Progenitor cell of endocrine pancreas (in vitro differentiated cells): ENCODE measurements around the gene DIRAS2. TPM values are rescaled to one million over a fixed set of nuclear protein-coding genes. Genes with fewer than 3 reads are reported as not detected.

ENCODE experiments used
- DNase-seq: peaks from one replicate; pipeline ENCODE4 v3.0.0; 2021; ENCODE audit warnings: low spot score; ENCODE audit not compliant: unreplicated experiment
- H3K27ac Mint-ChIP-seq: 2 replicates; pipeline ENCODE4 v1.8.0; 2021; ENCODE audit warnings: mild to moderate bottlenecking, moderate library complexity, mixed read lengths
- H3K27me3 Mint-ChIP-seq: 2 replicates; pipeline ENCODE4 v1.8.0; 2021; ENCODE audit warnings: mixed read lengths
- H3K36me3 Mint-ChIP-seq: 2 replicates; pipeline ENCODE4 v1.8.0; 2022; ENCODE audit warnings: mixed read lengths; ENCODE audit not compliant: insufficient read depth
- H3K4me1 Mint-ChIP-seq: 2 replicates; pipeline ENCODE4 v1.8.0; 2021; ENCODE audit warnings: low read depth, mixed read lengths
- H3K4me3 Mint-ChIP-seq: 2 replicates; pipeline ENCODE4 v1.8.0; 2021; ENCODE audit warnings: low read depth, mild to moderate bottlenecking, moderate library complexity, mixed read lengths
- H3K9me3 Mint-ChIP-seq: 2 replicates; pipeline ENCODE4 v1.8.0; 2021; ENCODE audit warnings: low read depth, mixed read lengths
- total RNA-seq: library from RNA; stranded (reverse); gene quantifications from 2 replicates; pipeline ENCODE4 v1.2.1, GENCODE V29; 2021
- TF ChIP-seq, protein P1 (sequence below): fragments of 200-600 bp; sonication (generic); IDR thresholded peaks from one replicate; pipeline ENCODE4 v1.5.0; 2021; ENCODE audit warnings: antibody characterized with exemption, mild to moderate bottlenecking; ENCODE audit not compliant: unreplicated experiment

The DIRAS2 gene
- total RNA-seq, 1 donor from 2014 or later: not detected

DNA sequence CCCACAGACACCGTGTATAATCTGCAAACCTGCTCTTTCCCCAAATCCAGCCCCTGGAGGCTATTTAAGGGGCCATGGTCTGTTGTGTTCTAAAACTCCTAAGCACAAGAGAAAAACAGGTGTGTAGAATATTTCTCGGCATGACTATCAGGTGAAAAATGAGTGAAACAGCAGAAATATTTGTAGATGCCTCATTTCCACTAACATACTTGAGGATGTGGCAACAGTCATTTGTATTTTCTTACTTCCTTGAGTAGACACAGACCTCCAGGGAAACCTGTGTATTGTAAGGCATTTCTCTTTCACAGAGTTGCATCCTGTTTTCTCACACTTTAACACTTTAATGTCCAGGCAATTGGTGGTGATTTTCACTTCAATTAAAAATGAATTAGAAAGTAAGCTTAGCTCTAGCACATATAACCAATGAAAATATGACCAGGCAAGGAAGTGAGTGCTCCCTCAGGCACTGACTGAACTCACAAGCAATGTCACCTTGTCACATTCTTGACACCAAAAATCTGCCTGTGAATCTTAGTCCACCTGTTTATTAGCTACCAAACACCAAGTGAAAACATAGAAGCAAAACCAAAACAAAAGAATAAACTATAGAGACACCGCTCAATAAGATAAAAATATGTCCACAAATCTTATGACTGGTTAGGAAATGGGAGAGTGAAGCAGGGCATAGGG is 64.4 kb downstream of the DIRAS2 start:
- H3K4me1 Mint-ChIP-seq: no peaks in the 10 kb centered on the region
- no peak for DNase-seq
- no peaks in the 10 kb centered on the region for H3K27me3 Mint-ChIP-seq
- no peaks in the 10 kb centered on the region for H3K9me3 Mint-ChIP-seq
- no peak overlapping the region for H3K4me3 Mint-ChIP-seq
- TF ChIP-seq, protein P1, sequence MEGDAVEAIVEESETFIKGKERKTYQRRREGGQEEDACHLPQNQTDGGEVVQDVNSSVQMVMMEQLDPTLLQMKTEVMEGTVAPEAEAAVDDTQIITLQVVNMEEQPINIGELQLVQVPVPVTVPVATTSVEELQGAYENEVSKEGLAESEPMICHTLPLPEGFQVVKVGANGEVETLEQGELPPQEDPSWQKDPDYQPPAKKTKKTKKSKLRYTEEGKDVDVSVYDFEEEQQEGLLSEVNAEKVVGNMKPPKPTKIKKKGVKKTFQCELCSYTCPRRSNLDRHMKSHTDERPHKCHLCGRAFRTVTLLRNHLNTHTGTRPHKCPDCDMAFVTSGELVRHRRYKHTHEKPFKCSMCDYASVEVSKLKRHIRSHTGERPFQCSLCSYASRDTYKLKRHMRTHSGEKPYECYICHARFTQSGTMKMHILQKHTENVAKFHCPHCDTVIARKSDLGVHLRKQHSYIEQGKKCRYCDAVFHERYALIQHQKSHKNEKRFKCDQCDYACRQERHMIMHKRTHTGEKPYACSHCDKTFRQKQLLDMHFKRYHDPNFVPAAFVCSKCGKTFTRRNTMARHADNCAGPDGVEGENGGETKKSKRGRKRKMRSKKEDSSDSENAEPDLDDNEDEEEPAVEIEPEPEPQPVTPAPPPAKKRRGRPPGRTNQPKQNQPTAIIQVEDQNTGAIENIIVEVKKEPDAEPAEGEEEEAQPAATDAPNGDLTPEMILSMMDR: no peak
- H3K27ac Mint-ChIP-seq: no peak overlapping the region
- no peaks in the 10 kb centered on the region for H3K36me3 Mint-ChIP-seq

DNA sequence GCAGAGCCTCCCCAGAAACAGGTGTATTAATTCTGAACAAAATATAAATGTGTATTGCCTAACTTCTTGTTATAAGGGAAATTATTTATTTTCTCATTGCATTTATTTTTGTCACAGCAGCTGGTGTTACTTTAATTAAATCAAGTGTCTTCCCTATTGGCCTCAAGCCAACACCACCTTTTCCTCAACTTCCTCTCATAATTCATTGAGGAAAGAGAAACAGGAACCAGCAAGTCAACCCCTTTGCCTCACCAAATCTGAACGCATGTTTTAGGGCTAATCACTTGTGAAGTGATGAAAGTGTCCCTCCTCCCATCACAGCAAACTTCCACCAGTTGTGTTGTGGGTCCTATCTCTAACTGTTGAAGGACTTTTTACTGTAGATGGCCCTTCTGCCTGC is 73.1 kb downstream of the DIRAS2 start:
- TF ChIP-seq, protein P1: no peak
- H3K27me3 Mint-ChIP-seq: peaks cover 4% of the 10 kb centered on the region
- no peaks in the 10 kb centered on the region for H3K4me1 Mint-ChIP-seq
- no peaks in the 10 kb centered on the region for H3K9me3 Mint-ChIP-seq
- no peaks in the 10 kb centered on the region for H3K36me3 Mint-ChIP-seq
- no peak overlapping the region for H3K4me3 Mint-ChIP-seq
- no peak overlapping the region for H3K27ac Mint-ChIP-seq
- no peak for DNase-seq

DNA sequence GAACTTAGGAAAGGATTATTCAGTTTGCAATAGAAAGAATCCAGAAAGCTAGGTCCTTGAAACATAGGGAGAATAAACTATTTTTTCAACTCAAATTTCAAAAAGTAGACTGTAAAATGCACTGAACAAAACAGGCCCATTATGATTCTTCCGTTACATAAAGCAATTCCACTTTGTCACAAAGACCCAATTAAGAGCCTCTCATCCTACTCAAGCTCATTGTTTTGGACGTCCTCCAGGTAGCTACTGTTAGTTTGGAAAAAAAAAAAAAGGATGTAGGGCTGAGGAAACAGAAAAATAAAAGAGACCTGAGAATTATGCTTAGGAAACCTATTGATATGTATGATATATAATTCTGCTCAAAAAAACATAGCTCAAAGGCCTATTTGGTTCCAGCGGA is 74.0 kb downstream of the DIRAS2 start:
- no peak overlapping the region for H3K4me3 Mint-ChIP-seq
- no peak overlapping the region for H3K27ac Mint-ChIP-seq
- H3K4me1 Mint-ChIP-seq: no peaks in the 10 kb centered on the region
- no peak for DNase-seq
- H3K36me3 Mint-ChIP-seq: no peaks in the 10 kb centered on the region
- H3K9me3 Mint-ChIP-seq: no peaks in the 10 kb centered on the region
- peaks cover 4% of the 10 kb centered on the region for H3K27me3 Mint-ChIP-seq
- TF ChIP-seq, protein P1: no peak

DNA sequence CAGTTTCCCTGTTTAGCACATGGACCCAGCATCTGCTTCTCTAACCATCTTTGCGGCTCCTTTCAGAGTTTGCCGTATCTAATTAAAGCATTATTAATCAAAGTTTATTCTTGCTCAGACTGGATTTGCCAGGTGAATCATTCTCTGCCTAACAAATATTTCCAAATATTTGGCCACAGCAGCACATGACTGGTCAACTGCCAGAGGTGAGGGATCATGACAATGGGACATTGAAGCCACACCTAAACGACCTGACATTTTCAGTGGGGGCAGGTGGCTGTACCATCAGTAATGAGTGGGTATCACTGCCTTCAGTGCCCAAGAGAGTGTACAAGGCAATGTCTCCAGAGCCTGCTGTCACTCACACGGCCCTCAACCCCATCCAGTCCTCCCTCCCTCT is 80.4 kb downstream of the DIRAS2 start:
- no peaks in the 10 kb centered on the region for H3K4me1 Mint-ChIP-seq
- H3K9me3 Mint-ChIP-seq: no peaks in the 10 kb centered on the region
- no peaks in the 10 kb centered on the region for H3K36me3 Mint-ChIP-seq
- no peak overlapping the region for H3K4me3 Mint-ChIP-seq
- no peak for DNase-seq
- no peak overlapping the region for H3K27ac Mint-ChIP-seq
- TF ChIP-seq, protein P1: no peak
- no peaks in the 10 kb centered on the region for H3K27me3 Mint-ChIP-seq

Other genes starting within 250 kb of the DIRAS2 start
- 7.4 and 9.6 TPM in 2 replicates for gene SYK, start 159.0 kb upstream of the DIRAS2 start, total RNA-seq